Panc1 (cell line): ENCODE data around the gene DSCAM. TPM values are rescaled to one million over a fixed set of nuclear protein-coding genes. Genes with fewer than 3 reads are reported as not detected.

Experiments
- ATAC-seq: fragments of 200-7000 bp; cut with Tn5 transposase; 2 replicates; pipeline ENCODE4 v1.9.1; 2020; ENCODE audit warnings: mild to moderate bottlenecking, moderate library complexity
- BruUV-seq: library from RNA; stranded (reverse); fragments of 400-500 nt; replicated peaks from 2 replicates; lab custom pipeline; 2021; lab: Mats Ljungman, UMichigan
- CTCF ChIA-PET: fragments of 300-600 bp; sonication (Branson Sonifier 250); formaldehyde crosslinking; loops from one replicate; lab custom pipeline; 2022; ENCODE audit warnings: antibody characterized with exemption; lab: Charles Lee
- POLR2A ChIA-PET: fragments of 300-600 bp; sonication (Branson Sonifier 250); formaldehyde crosslinking; loops from one replicate; lab custom pipeline; 2022; ENCODE audit warnings: antibody characterized with exemption; lab: Charles Lee
- DNase-seq: peaks from one replicate; pipeline ENCODE4 v3.0.0-alpha.2; 2010; ENCODE audit warnings: low read depth, low spot score
- H3K27ac ChIP-seq: 2 replicates; pipeline ENCODE4 v1.5.1; 2011; ENCODE audit warnings: mild to moderate bottlenecking, low read length, inconsistent platforms
- H3K27me3 ChIP-seq: fragments of 200-500 bp; sonication (Bioruptor generic); 2 replicates; pipeline ENCODE4 v1.6.0; 2014; ENCODE audit warnings: low read length, inconsistent platforms; ENCODE audit not compliant: control insufficient read depth, insufficient read depth
- H3K36me3 ChIP-seq: fragments of 200-500 bp; sonication (Bioruptor generic); 2 replicates; pipeline ENCODE4 v1.5.1; 2014; ENCODE audit warnings: inconsistent platforms, mild to moderate bottlenecking, low read length, moderate library complexity; ENCODE audit not compliant: control insufficient read depth, insufficient read depth
- H3K4me1 ChIP-seq: 2 replicates; pipeline ENCODE4 v1.5.1; 2011; ENCODE audit warnings: inconsistent platforms, mild to moderate bottlenecking, low read length, moderate library complexity; ENCODE audit not compliant: control insufficient read depth, insufficient read depth
- H3K4me3 ChIP-seq, 2 experiments: 2 replicates each; pipeline ENCODE4 v1.5.1; 2011 to 2012; ENCODE audit warnings: low read depth in 2 of 2, low read length in 2 of 2, mild to moderate bottlenecking in 2 of 2, inconsistent platforms in 1 of 2, moderate library complexity in 1 of 2
- H3K9me3 ChIP-seq: fragments of 200-500 bp; sonication (Bioruptor generic); 2 replicates; pipeline ENCODE4 v1.5.1; 2014; ENCODE audit warnings: low read depth, mild to moderate bottlenecking, inconsistent platforms, low read length, moderate library complexity; ENCODE audit not compliant: control insufficient read depth, insufficient read depth
- POLR2AphosphoS5 ChIP-seq: IDR thresholded peaks from 2 replicates; pipeline ENCODE4 v1.6.1; 2012; ENCODE audit warnings: mild to moderate bottlenecking, low read depth, low read length, moderate library complexity
- SIN3A ChIP-seq: IDR thresholded peaks from 2 replicates; pipeline ENCODE4 v1.6.1; 2012; ENCODE audit warnings: low read depth, mild to moderate bottlenecking, low read length, moderate library complexity, borderline replicate concordance; ENCODE audit not compliant: insufficient read depth
- TCF7L2 ChIP-seq: IDR thresholded peaks from 2 replicates; pipeline ENCODE4 v1.6.1; 2011; ENCODE audit warnings: mild to moderate bottlenecking, low read depth, low read length, inconsistent platforms
- in situ Hi-C: cut with HindIII; loops from 2 replicates; pipeline ENCODE4 v1.10.0; 2016; ENCODE audit warnings: low sequenced_read_pairs, low pct_unique_long_range_greater_than_20kb
- intact Hi-C: fragments of 100-400 bp; cut with micrococcal nuclease; formaldehyde crosslinking; loops from one replicate; pipeline ENCODE4 v1.10.0; 2022; ENCODE audit not compliant: unreplicated experiment
- total RNA-seq: library from RNA; stranded (reverse); gene quantifications from one replicate; pipeline ENCODE4 v1.2.1, GENCODE V29; 2021; ENCODE audit not compliant: unreplicated experiment
- TF ChIP-seq, protein P1 (sequence below): fragments of 450-650 bp; IDR thresholded peaks from 2 replicates; pipeline ENCODE4 v1.5.1; 2017; ENCODE audit warnings: mild to moderate bottlenecking
- TF ChIP-seq, protein P2 (sequence below), 2 experiments: IDR thresholded peaks; 2 replicates each; pipeline ENCODE4 v1.6.1; 2011 to 2012; ENCODE audit warnings: low read depth in 2 of 2, control low read depth in 1 of 2, low read length in 1 of 2, mild to moderate bottlenecking in 1 of 2, moderate library complexity in 1 of 2; ENCODE audit not compliant: insufficient read depth in 1 of 2

Gene DSCAM
- total RNA-seq, 1 experiment from 2014 or later = not detected

DNA sequence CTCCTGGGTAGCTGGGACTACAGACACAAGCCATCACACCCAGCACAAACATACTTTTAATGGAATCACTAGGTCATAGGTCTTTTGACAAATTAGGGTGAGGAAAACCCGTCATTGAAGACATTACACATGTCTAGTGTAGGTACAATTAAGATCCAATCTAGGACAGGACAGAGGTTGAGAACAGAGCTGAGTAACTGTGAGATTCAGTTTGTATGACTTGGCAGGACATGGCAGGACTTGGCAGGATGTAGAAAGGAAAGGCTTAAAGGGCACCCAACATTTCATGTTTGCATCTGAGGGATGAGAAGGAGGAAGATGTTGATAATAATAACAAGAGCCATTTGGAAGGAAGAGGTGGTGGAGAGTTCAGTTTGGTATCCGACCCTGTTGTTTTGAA lies 496.0 kb downstream of the DSCAM start:
- ChIA-PET POLR2A (no interaction called here), CTCF (no interaction called here)
- in situ Hi-C loops = no loop called here

GRCh38 chr21:40349591-40349990 lies 497.4 kb downstream of the DSCAM start:
- no peaks in the 10 kb centered on the region for H3K27me3 ChIP-seq
- H3K27ac ChIP-seq = no peak overlapping the region
- H3K4me3 ChIP-seq = no peak overlapping the region
- in situ Hi-C loops (no loop called here), intact Hi-C loops (no loop called here)
- no TSS peak for BruUV-seq
- no peaks in the 10 kb centered on the region for H3K36me3 ChIP-seq
- ChIA-PET POLR2A (no interaction called here), CTCF (no interaction called here)
- H3K9me3 ChIP-seq = no peaks in the 10 kb centered on the region
- DNase-seq (no peak), ATAC-seq (no peak)
- TF ChIP-seq, protein P1, sequence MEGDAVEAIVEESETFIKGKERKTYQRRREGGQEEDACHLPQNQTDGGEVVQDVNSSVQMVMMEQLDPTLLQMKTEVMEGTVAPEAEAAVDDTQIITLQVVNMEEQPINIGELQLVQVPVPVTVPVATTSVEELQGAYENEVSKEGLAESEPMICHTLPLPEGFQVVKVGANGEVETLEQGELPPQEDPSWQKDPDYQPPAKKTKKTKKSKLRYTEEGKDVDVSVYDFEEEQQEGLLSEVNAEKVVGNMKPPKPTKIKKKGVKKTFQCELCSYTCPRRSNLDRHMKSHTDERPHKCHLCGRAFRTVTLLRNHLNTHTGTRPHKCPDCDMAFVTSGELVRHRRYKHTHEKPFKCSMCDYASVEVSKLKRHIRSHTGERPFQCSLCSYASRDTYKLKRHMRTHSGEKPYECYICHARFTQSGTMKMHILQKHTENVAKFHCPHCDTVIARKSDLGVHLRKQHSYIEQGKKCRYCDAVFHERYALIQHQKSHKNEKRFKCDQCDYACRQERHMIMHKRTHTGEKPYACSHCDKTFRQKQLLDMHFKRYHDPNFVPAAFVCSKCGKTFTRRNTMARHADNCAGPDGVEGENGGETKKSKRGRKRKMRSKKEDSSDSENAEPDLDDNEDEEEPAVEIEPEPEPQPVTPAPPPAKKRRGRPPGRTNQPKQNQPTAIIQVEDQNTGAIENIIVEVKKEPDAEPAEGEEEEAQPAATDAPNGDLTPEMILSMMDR = no peak
- TF ChIP-seq POLR2AphosphoS5 = no peak
- no peak for TF ChIP-seq SIN3A
- no peak for TF ChIP-seq TCF7L2
- TF ChIP-seq, protein P2, sequence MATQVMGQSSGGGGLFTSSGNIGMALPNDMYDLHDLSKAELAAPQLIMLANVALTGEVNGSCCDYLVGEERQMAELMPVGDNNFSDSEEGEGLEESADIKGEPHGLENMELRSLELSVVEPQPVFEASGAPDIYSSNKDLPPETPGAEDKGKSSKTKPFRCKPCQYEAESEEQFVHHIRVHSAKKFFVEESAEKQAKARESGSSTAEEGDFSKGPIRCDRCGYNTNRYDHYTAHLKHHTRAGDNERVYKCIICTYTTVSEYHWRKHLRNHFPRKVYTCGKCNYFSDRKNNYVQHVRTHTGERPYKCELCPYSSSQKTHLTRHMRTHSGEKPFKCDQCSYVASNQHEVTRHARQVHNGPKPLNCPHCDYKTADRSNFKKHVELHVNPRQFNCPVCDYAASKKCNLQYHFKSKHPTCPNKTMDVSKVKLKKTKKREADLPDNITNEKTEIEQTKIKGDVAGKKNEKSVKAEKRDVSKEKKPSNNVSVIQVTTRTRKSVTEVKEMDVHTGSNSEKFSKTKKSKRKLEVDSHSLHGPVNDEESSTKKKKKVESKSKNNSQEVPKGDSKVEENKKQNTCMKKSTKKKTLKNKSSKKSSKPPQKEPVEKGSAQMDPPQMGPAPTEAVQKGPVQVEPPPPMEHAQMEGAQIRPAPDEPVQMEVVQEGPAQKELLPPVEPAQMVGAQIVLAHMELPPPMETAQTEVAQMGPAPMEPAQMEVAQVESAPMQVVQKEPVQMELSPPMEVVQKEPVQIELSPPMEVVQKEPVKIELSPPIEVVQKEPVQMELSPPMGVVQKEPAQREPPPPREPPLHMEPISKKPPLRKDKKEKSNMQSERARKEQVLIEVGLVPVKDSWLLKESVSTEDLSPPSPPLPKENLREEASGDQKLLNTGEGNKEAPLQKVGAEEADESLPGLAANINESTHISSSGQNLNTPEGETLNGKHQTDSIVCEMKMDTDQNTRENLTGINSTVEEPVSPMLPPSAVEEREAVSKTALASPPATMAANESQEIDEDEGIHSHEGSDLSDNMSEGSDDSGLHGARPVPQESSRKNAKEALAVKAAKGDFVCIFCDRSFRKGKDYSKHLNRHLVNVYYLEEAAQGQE (IDR thresholded peaks at IDR 0.05; ENCODE audit: insufficient read depth in 1 of 2, low read depth in 2 of 2, low read length in 1 of 2) = no peak
- H3K4me1 ChIP-seq = no peaks in the 10 kb centered on the region

More for the DNA sequence above, 496.0 kb downstream of the DSCAM start:
- no peak for DNase-seq
- BruUV-seq = no TSS peak
- Histone ChIP-seq H3K9me3 (no peaks in the 10 kb centered on the region), H3K36me3 (no peaks in the 10 kb centered on the region), H3K27me3 (no peaks in the 10 kb centered on the region), H3K4me3 (no peak overlapping the region), H3K4me1 (no peaks in the 10 kb centered on the region), H3K27ac (no peak overlapping the region)
- intact Hi-C loops = no loop called here
- no peak for ATAC-seq
- no peak for TF ChIP-seq POLR2AphosphoS5

DNA sequence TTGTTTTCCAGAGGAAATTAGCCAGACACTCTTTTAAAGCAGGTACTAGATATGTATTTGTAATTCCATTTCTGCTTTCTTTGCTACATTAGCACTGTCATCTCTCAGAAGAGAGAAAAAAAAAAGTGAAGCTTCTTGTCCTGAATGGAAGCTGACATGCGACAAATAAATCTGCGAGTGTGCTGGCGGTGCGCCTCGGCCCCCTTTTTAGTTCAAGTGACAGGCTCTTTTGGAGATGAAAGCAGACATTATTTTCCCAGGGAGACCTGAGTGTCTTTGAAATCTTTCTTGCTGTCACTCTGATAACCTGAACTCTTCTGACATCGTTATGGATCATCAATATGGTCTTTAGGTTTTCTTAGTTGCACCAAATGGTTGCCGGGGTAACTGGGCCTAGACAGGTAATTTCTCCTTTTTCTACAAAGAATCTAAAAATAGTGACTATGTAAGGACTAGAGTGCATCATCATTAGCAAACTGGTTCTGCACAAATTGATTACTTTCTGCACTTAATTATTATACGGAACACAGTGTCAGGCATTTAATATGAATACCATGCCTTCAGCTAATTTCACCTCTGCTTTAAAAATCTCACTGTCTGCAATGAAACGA lies 501.1 kb downstream of the DSCAM start:
- POLR2A ChIA-PET = no interaction called here

More for the DNA sequence above, 501.1 kb downstream of the DSCAM start:
- in situ Hi-C loops (no loop called here), intact Hi-C loops (no loop called here)
- DNase-seq (no peak), ATAC-seq (no peak)
- H3K36me3 ChIP-seq = no peaks in the 10 kb centered on the region
- TF ChIP-seq, protein P1 = no peak
- TF ChIP-seq, protein P2 (IDR thresholded peaks at IDR 0.05; ENCODE audit: insufficient read depth in 1 of 2, low read depth in 2 of 2, low read length in 1 of 2) = no peak
- no peak for TF ChIP-seq SIN3A
- no peak for TF ChIP-seq TCF7L2
- no peak for TF ChIP-seq POLR2AphosphoS5
- no peaks in the 10 kb centered on the region for H3K4me1 ChIP-seq
- CTCF ChIA-PET = no interaction called here
- H3K9me3 ChIP-seq = no peaks in the 10 kb centered on the region
- H3K27ac ChIP-seq = no peak overlapping the region
- no TSS peak for BruUV-seq
- no peaks in the 10 kb centered on the region for H3K27me3 ChIP-seq
- no peak overlapping the region for H3K4me3 ChIP-seq
